ENCODE data around the gene EVA1C. TPM values are rescaled to one million over a fixed set of nuclear protein-coding genes. Genes with fewer than 3 reads are reported as not detected.

EVA1C gene
- total and polyA plus RNA-seq, 10 of the 15 experiments (the other 5 are each of a cell fraction or from before 2014, with no cell fraction given), result 0.13 to 0.56 (median 0.34) TPM; not detected in 7

DNA sequence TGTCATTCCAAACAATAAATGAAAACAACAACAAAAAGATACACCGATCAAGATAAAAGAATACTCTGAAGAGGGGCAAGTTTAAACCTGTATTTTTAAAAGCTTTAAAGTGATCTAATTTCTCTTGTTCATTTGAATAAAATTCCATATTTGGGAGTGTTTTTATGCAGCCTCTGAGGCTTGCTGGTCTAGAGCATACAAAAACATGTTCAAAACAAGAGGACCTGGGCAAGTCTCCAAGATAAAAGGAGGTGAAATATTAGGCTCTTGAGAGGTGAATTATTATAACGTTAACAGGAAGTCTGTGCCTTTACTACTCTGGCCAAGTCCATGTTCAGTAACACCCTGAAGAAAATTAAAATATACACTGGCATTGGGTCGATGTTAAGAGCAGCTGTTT, 39.8 kb upstream of the EVA1C start:
- H3K79me2 ChIP-seq (ENCODE audit: control insufficient read depth, insufficient read depth, low read length), result no peaks in the 10 kb centered on the region
- peaks cover 12 to 34% of the 10 kb centered on the region in 2 experiments for H3K36me3 ChIP-seq (ENCODE audit: control insufficient read depth in 2 of 2, insufficient read depth in 2 of 2, low read length in 1 of 2)
- TF ChIP-seq RAD21 (IDR thresholded peaks at IDR 0.05; ENCODE audit: insufficient read depth, low read depth, low read length) (no peak), NR2C1 (IDR thresholded peaks at IDR 0.05) (no peak), MYC (IDR thresholded peaks at IDR 0.05; ENCODE audit: insufficient read depth, insufficient read length, insufficient replicate concordance, low read length, severe bottlenecking) (no peak), NFXL1 (IDR thresholded peaks at IDR 0.05; ENCODE audit: borderline replicate concordance) (no peak), SRF (IDR thresholded peaks at IDR 0.05; ENCODE audit: low read depth in 2 of 2, low read length in 2 of 2) (no peak), STAT1 (conservative IDR thresholded peaks at IDR 0.05) (no peak), SIX5 (IDR thresholded peaks at IDR 0.05; ENCODE audit: low read depth, low read length, severe bottlenecking) (no peak), NRF1 (conservative IDR thresholded peaks at IDR 0.05; ENCODE audit: low read depth, low read length) (no peak), RUNX3 (IDR thresholded peaks at IDR 0.05; ENCODE audit: low read length) (no peak), ZNF207 (IDR thresholded peaks at IDR 0.05; ENCODE audit: borderline replicate concordance) (no peak)
- TF ChIP-seq, protein P1, sequence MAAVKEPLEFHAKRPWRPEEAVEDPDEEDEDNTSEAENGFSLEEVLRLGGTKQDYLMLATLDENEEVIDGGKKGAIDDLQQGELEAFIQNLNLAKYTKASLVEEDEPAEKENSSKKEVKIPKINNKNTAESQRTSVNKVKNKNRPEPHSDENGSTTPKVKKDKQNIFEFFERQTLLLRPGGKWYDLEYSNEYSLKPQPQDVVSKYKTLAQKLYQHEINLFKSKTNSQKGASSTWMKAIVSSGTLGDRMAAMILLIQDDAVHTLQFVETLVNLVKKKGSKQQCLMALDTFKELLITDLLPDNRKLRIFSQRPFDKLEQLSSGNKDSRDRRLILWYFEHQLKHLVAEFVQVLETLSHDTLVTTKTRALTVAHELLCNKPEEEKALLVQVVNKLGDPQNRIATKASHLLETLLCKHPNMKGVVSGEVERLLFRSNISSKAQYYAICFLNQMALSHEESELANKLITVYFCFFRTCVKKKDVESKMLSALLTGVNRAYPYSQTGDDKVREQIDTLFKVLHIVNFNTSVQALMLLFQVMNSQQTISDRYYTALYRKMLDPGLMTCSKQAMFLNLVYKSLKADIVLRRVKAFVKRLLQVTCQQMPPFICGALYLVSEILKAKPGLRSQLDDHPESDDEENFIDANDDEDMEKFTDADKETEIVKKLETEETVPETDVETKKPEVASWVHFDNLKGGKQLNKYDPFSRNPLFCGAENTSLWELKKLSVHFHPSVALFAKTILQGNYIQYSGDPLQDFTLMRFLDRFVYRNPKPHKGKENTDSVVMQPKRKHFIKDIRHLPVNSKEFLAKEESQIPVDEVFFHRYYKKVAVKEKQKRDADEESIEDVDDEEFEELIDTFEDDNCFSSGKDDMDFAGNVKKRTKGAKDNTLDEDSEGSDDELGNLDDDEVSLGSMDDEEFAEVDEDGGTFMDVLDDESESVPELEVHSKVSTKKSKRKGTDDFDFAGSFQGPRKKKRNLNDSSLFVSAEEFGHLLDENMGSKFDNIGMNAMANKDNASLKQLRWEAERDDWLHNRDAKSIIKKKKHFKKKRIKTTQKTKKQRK (IDR thresholded peaks at IDR 0.05; ENCODE audit: low read depth, low read length), result no peak
- in situ Hi-C loops (cut with MboI) (no loop called here), intact Hi-C loops (cut with micrococcal nuclease; ENCODE audit: unreplicated experiment) (no loop called here)
- DNase-seq (ENCODE audit: low read depth, low spot score), result no peak
- H3K27ac ChIP-seq (ENCODE audit: control insufficient read depth, insufficient read depth), result no peak overlapping the region
- RAD21 ChIA-PET (ENCODE audit: unreplicated experiment), result interaction anchor here (1.4 kb wide), 1 partner anchor 228 kb away, joined by 3 read pairs; no protein-coding TSS in a partner anchor
- H3K4me2 ChIP-seq (ENCODE audit: control insufficient read depth, insufficient read depth), result no peak overlapping the region
- ATAC-seq, result no peak
- no peaks in the 10 kb centered on the region for H3K9me3 ChIP-seq (replicated peaks; ENCODE audit: control insufficient read depth, insufficient read depth, low read length)
- FAIRE-seq, result no peak
- POLR2A ChIA-PET, result no interaction called here
- H3K4me3 ChIP-seq, result no peak overlapping the region
- no peaks in the 10 kb centered on the region for H4K20me1 ChIP-seq (ENCODE audit: control insufficient read depth, insufficient read depth)
- H3K9ac ChIP-seq (ENCODE audit: control insufficient read depth, insufficient read depth, low read length), result no peak overlapping the region
- no peaks in the 10 kb centered on the region for H3K27me3 ChIP-seq (replicated peaks in 1 of 2; ENCODE audit: control insufficient read depth in 2 of 2, insufficient read depth in 2 of 2, low read length in 1 of 2)
- no TSS peak for BruUV-seq (replicated peaks)
- no peak overlapping the region for H2AFZ ChIP-seq (ENCODE audit: control insufficient read depth, low read depth, low read length)
- 64% methylated on average over 3 of the region's 3 CpGs for WGBS (ENCODE audit: insufficient coverage, insufficient replicate concordance, low lambda C conversion rate, missing lambda C conversion rate)
- SMC1A ChIA-PET (ENCODE audit: uncharacterized antibody, unreplicated experiment), result interaction anchor here (0.6 kb wide), 1 partner anchor 284 kb away, joined by 3 read pairs; no protein-coding TSS in a partner anchor
- CTCF ChIA-PET, result no interaction called here
- no peaks in the 10 kb centered on the region for H3K4me1 ChIP-seq (ENCODE audit: control insufficient read depth, insufficient read depth, low read length)
